NOMO-1 treated with dmso at 0.1 percent for 144 hours (cell line): ENCODE data around the gene SLC1A2.

Source experiments
- DNase-seq: peaks from one replicate; lab custom pipeline; 2025; ENCODE audit not compliant: unreplicated experiment; lab: John Stamatoyannopoulos, UW

SLC1A2 gene

DNA sequence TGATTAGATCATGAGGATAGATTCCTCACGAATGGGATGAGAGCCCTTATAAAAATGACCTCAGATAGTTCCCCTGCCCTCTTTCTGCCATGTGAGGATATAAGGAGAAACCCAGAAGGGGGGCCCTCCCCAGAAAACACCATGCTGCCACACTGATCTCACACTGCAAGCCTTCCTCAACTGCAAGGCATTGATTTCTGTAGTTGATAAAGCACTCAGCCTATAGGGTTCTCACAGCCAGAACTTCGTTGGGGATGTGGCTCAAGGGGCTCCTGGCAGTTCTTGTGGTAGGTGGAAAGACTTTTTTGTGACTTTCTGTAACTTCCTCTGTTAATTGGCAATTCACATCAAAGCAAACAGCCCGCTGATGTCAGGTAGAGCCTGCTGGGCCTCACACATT, 171.5 kb downstream of the SLC1A2 start:
- DNase-seq: no peak

DNA sequence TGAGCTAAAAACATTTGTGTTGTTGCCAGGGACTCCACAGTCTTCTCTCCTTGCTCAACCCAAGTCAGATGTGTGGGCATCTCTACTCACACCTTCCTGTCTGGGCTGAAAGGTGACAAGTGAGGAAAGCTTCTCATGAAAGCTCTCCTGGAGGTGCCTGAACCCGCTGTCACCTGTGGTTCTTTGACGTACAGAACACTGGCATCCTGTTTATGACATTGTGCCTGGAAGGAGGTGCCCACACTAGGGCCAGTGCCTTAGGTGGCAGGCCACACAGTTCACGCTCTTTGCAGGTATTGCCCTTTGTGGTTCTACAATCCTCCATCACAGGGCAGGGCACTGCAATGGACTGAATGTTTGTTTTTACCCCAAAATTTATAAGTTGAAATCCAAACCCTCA, 171.9 kb downstream of the SLC1A2 start:
- DNase-seq: no peak

DNA sequence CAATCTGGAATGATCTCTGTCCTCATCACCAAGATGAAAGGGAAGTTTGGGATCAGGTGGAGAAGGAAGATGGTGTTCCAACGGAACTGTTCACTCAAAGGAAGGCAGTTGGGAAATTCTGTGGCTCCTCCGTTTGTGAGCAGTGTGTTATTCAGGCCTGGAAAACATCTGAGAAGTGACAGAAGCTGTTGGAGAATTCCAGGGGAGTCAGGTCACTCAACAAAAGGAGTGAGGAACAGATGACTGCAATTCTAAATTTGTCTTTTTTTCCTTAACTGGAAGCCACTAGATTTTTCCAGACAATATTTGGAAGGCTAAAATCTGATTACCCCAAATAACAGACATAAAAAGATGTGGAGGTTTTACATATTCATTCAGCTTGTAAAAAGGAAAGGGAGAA, 172.6 kb downstream of the SLC1A2 start:
- DNase-seq: no peak

DNA sequence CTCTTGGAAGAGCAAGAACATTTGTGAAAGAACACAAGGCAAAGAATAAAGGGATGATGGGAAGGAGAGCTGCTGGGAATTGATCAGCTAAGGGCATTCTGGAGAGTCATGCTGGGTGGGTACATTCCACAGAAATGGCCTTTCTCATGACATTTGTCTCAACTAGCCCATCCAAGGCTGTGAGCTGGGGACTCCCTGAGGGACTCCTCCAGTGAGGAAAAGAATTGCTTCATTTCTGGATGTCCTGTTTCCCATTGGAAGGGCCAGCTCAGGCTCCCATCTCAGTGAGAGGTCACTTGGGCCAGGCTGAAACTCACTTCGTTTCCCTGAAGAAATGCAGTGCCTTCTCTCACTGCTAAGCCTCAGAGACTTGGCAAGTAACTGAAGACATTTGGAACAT, 173.6 kb downstream of the SLC1A2 start:
- no peak for DNase-seq

DNA sequence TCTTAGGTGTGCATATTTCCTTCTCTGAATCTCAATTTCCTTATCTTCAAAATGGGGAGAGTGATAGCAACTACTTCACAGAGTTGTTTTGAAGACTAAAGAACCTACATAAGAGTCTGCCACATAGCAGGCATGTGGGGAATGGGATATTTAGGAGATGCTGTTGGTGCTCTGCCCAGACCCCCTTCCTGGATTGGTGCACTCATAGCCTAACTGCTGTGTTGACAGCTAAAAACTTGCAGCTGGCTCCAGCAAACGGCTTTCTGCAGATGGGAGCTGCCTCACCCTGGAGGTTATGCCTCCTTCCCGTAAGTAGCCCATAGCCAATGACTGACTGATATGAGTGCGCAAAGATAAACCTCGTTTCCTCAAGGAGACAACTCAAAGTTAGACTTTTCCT, 174.3 kb downstream of the SLC1A2 start:
- DNase-seq: no peak

DNA sequence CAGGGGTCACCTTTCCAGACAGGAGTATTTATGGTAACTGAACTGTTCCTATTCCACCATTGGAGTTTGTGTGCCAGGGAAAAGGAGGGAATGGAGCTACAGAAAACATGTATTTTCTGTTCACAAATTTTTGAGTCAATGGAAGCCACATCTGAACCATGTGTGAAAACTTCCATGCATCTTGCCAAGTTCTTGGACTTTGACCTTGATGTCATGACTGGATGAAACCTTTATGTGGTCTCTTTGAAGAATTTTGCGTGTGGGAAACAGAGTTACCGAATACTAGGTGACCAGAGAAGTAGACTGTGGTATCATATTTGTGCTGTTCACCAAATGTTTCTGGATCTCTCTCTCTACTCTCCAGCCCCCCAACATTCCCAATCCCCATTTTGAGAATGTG, 175.6 kb downstream of the SLC1A2 start:
- no peak for DNase-seq

DNA sequence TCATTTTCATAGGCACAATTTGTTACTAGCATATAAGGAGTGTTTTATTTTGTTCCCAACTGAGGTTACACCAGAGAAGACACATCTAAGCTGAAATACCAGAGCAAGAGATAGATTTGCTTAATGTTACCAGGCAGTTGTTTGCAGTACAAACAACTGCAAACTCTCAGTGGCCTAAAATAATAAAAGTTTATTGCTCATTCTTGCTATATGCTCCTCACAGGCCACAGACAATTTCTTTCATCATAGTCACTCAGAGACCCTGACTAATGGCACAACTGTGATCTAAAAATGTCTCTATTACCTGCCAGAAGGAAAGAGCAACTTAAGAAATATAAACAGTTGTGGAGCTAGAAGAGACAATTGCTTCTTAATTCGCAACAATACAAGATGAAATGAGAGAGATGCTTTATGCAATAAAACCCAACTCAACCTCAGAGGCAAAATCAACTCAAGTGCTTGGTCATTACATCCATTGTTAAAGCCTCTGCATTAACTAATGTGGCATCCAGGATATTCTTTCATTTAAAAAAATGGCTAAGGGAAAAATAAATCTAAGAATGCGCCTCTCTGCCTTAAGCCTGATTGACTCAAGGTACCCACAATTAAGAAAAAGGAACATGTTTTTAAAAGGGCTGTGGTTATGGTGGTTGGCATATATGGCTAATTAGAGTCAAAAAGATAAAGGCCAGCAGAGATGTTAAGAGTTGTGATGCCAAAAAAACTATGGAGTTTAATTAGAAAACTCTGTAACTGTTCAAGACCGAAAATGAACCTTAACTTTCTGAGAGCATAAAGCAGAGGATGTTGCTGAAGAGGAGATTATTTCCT, 176.7 kb downstream of the SLC1A2 start:
- peak; percentile 24 for DNase-seq

DNA sequence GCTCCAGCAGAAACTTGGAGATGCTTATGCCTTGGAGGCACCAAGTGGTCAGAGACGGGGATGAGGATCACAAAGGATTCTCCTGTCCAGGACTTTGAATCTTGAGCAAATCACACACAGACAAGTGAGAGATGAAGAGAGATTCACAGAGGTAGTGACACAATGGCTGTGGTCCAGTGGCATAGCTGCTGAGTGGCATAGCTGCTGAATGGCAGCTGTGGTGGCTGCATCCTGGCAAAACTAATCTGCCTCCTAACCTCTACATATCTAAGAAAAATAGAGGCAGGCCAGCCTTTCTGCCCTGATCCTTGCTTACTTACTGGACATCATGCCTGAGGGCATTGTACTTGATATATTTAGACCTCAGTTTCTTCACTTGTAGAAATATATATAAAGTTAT, 177.8 kb downstream of the SLC1A2 start:
- no peak for DNase-seq

DNA sequence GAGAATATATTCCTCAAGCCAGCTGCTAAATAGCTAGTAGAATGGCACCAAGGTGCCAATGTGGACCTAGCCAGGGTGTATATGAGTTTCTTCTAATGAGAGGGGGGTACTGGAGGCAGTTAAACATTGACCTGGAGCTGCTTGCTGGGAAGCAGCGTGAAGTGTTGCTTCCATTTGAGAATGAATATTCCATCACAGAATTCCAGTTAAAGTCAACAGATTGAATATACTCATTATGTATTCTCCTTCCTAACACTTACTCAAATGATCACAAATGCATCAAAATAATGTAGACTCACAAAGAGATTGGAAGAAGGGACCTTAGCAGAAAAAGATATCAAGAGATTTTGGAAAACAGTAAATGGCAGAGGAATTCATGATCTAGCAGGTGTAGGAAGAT, 178.3 kb downstream of the SLC1A2 start:
- no peak for DNase-seq

DNA sequence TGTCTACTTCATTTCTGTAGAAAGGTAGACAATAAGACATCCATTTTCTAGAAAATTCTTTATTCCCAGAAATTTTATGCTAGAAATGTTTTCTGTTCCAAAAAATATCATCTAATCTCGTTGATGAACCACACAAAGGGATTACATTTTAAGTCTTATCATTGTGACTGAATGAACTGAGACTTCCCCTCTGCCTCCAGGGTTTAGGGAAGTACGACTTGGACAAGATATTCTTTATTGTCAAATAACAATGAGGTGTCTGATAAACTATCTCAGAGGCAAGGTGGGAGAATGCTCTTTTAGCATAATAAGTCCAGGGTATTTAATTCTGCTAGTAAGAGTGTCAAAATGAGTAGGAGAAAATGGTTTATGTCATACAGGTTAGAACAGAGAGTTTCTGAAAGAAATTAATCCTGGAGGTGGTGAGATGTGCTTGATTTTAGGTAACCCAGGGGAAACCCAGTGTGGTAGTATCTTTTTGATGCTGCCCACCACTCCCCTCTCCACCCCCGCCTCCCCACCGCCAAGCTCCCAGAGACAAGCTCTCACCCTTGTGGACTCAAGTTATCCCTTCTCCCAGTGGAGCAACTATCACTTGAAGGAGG, 179.8 kb downstream of the SLC1A2 start:
- no peak for DNase-seq

DNA sequence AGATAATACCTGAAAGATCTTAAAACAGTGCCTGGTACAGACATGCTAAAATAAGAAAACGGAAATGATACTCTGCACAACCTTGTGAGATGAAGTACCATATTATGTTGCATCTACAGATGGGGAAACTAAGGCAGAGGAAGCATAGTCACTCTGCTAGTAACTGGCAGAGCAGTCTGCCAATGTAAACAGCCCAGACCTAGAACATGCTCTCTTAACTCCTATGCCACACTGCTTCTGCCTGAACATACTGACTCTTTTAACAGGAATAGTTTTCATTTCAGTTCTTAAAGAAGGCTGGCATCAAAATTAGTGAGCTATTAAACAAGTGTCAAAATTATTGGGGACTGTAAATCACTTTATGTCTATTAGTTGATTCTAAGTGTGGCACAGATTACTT, 180.5 kb downstream of the SLC1A2 start:
- DNase-seq: no peak

DNA sequence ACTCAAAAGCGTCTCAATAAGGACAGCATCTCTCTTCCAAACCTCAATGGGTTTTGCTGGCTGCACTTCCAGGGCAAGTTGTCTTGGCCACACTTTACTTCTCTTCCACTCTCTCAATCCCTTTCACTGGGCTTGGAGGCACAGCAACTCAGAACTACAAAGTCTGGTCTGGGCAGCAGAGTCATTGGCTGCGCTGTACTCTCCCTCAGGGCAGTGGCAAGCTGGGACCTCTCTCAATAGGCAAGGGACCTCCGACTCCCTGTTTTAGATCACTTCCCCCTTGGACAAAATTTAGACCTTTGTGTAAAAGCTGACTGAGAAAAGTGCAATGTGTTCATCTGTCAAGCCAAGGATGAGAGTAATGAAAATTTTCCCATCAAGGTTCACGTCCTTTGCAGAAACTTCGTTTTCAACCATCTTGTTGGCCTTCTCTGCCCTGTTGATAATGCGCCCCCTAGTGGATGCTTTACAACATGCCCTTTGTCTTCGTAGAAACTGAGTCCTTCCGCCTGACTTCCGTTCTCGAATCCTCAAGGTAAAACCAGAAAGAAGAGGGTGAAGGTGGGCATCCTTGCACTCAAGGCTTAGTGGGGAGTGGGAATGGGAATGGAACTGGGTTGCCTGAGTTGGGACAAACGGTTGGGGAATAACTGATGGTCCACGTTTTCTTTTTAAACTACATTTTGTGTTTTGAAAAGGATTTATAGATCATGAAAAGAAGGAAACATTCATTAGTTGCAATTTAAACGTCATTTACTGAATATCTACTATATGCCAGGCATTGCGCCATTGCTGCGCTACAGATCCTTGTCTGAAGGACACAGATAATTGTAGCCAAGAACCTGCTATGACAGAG, 181.3 kb downstream of the SLC1A2 start:
- peak; percentile 8 for DNase-seq

DNA sequence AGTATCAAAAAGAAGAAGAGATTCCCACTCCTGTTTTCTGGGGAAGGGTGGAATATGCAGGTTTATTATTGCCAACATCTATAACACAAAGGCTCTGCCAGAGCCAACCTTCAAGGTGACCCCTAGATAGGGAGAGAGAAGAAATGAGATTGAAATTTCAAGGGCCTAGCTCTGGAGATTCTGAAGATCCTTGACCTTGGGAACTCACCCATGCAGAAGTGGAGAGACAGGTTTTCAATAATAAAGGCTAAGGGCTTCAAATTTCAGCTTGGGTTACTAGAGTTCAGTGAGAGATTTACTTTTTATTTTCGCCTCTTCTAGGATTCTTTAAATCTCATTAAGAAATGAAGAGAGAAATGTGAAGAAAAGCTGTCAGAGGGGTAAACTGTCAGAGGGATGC, 182.0 kb downstream of the SLC1A2 start:
- DNase-seq: no peak

DNA sequence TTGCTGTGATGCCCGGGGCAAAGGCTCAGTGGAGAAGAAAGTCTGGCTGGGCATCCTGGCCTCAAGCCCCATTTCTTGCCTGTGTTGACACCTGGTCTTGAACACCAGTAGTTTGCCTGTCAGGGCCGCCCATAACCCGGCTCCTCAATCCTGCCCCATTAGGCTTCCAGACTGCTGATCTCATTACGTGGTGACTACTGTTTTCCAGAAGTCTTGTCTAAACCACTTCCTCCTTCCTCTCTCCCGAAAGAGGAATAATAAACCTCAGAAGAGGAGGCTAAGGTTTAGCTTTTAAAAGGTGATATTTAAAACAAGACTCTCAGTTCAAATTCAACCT, 182.7 kb downstream of the SLC1A2 start:
- DNase-seq: no peak

DNA sequence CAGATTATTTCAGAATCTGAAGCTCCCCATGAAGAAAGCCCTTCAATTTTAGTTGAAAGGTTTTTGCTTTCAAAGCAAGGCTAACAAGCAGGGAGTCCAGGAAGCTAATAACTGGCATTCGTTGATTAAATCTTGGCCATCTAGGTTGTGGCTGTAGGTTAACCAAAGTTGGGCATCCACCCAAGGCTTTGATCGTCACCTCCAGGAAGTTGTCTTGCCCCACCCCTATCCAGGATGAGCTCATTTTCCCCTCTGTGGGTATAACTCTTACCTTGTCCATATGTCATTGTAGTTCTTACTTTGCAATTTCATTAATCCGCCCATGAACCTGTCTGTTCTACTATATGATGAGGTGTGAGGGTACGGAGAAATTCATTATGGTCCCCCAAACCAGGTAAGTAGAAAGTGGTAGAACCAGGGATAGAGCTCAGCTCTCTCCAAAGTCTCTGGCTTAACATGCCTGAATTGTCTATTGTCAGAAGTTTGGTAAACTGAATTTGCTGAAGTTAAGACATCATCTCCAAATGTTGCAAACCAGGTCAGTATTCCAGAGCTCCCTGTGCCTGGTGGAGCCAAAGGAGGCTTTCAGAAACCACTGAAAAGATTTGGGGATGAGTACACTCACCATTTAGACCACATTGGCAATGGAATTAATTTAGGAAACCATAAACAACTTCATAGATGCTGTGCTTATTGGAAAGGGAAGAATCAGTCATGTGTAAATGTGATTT, 183.3 kb downstream of the SLC1A2 start:
- no peak for DNase-seq

DNA sequence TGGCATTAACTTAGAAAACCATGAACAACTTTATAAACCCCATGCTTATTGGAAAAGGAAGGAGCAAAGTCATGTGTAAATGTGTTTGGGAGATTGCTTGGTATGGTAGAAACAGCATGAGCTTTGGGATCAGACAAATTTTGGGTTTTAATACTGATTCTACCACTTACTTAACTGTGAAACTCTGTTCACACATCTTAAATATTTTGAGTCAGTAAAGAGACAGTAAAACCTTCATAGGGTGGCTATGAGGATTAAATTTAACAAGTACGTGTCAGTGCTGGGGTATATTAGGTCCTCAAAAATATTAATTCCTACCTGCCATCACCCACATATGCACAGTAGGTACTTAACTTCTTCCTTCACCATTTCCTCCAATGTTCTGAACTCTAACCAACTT, 183.9 kb downstream of the SLC1A2 start:
- DNase-seq: no peak

DNA sequence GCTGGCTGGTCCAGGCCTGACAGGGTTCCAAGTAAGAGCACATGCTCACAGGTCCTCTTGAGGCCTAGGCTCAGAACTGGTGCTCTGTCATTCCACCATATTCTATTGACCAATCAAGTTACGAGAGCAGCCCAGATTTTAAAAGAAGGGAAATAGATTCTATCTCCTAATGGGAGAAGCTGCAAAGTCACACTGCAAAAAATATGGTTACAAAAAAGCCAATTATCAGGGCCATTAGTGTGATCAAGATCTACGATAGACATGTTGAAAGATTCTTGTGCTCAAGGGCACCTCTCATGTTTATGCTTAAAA, 184.2 kb downstream of the SLC1A2 start:
- DNase-seq: no peak

DNA sequence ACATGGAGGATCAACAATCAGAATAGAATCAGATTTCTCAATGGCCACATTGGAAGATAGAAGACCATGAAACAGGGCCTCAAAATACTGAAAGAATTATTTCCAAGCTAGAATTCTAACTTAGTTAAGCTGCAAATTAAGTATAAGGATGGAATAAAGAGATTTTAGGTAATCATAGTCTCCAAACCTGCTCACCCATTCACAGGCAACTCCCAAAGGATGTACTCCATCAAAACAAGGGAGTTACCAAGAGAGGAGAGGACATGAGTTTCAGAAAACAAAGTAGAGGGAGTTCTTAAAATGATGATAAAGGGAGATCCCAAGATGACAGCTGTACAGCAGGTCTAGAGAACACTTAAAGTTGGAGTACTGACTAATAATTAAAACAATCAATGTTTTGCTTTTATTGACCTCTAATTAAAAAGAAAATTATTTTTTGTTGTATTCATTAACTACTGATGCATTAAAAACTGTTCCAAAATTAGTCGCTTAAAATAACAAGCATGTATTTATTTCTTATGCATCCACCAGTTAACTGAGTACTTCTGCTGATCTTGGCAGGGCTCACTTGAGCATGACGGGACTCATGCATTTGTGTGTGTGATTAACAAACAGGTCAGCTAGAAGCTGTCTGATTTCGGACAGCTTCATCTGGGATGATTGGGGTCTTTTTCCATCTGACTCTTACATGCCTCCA, 184.8 kb downstream of the SLC1A2 start:
- DNase-seq: no peak

DNA sequence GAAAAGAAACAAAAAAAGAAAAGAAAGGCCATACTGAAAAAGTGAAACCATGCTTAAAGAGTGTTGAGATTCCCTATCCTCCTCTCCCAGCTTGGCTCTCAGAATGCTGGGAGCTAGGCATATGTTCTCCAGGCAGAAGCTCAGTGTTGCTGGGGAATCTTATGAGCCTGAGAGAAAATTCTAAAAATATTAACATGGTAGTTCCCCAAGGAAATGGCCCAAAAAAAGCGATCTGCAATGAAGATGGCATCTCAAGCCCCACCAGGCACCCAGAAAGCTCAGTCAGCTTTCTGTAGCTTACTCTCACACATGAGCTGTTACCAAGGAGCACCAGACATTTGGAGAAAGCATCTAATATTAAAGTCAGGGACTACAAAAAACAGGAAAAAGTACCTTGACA, 185.8 kb downstream of the SLC1A2 start:
- no peak for DNase-seq

DNA sequence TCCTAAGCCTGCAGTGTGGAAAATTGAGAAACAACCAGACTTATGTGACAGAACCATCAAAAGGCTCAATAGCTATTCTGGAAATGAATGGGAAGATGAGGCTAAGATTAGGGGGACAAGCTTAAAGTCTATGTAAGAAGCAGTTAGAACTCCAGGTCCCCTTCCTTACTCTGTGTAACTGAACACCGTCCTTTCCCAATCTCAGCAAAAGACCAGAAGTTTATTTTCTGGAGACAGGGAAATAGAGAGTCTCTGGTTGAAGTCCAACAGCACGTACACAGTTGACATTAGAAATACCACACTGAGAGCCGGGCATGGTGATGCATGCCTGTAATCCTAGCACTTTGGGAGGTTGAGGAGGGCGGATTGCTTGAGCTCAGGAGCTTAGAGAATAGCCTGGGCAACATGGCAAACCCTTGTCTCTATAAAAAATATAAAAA, 186.4 kb downstream of the SLC1A2 start:
- DNase-seq: no peak
